Ishikawa (cell line): ENCODE measurements around the gene PTPRD.

Experiments used
- CEBPB ChIP-seq: IDR thresholded peaks from 2 replicates; pipeline ENCODE4 v1.6.1; 2012
- EP300 ChIP-seq: IDR thresholded peaks from 2 replicates; pipeline ENCODE4 v1.6.1; 2012; ENCODE audit warnings: borderline replicate concordance
- MAX ChIP-seq: IDR thresholded peaks from 2 replicates; pipeline ENCODE4 v1.6.1; 2012
- RAD21 ChIP-seq: IDR thresholded peaks from 2 replicates; pipeline ENCODE4 v1.6.1; 2012; ENCODE audit warnings: low read depth
- REST ChIP-seq: IDR thresholded peaks from 2 replicates; pipeline ENCODE4 v1.6.1; 2012; ENCODE audit warnings: low read depth, mild to moderate bottlenecking
- TAF1 ChIP-seq: IDR thresholded peaks from 2 replicates; pipeline ENCODE4 v1.6.1; 2012; ENCODE audit warnings: low read depth, mild to moderate bottlenecking
- TCF12 ChIP-seq: IDR thresholded peaks from 2 replicates; pipeline ENCODE4 v1.6.1; 2012; ENCODE audit warnings: low read depth
- TEAD4 ChIP-seq: IDR thresholded peaks from 2 replicates; pipeline ENCODE4 v1.6.1; 2012

- TF ChIP-seq CEBPB: no peak
- TF ChIP-seq REST: no peak
- no peak for TF ChIP-seq TEAD4
- no peak for TF ChIP-seq TCF12
- TF ChIP-seq MAX: no peak
- TF ChIP-seq EP300: no peak
- no peak for TF ChIP-seq TAF1
- no peak for TF ChIP-seq RAD21
Observed at GRCh38 chr9:10026443-10026984, 586.3 kb downstream of the PTPRD start.
